Gastroesophageal sphincter (tissue), 3 donors: ENCODE results near the gene CFAP74.

ENCODE experiments used
- CTCF ChIP-seq, 4 experiments: fragments of 200-600 bp in 2 of 4; fragments of 450-650 bp in 2 of 4; sonication (generic) in 1 of 4; IDR thresholded peaks; one replicate each; pipeline ENCODE4 v1.5.1; 2017 to 2019; ENCODE audit warnings: antibody characterized with exemption in 4 of 4, mild to moderate bottlenecking in 2 of 4, moderate library complexity in 2 of 4
- EP300 ChIP-seq: sonication (generic); formaldehyde crosslinking; IDR thresholded peaks from one replicate; pipeline ENCODE4 v1.6.1; 2017; ENCODE audit warnings: antibody characterized with exemption, mild to moderate bottlenecking
- POLR2AphosphoS5 ChIP-seq: sonication (generic); formaldehyde crosslinking; IDR thresholded peaks from one replicate; pipeline ENCODE4 v1.6.1; 2017; ENCODE audit warnings: antibody characterized with exemption

GRCh38 chr1:1910651-1911331 lies 92.8 kb downstream of the CFAP74 start:
- no peak for TF ChIP-seq POLR2AphosphoS5
- no peak for TF ChIP-seq CTCF (IDR thresholded peaks at IDR 0.05)
- no peak for TF ChIP-seq EP300
